Upper lobe of left lung (tissue), 6 donors: Measurements from ENCODE around the gene WDR19. TPM values are rescaled to one million over a fixed set of nuclear protein-coding genes. Genes with fewer than 3 reads are reported as not detected.

Experiments
- ATAC-seq, 2 donors: fragments of 200-7000 bp; cut with Tn5 transposase; one replicate each; pipeline ENCODE4 v1.9.1; 2022; ENCODE audit warnings: mild to moderate bottlenecking in 2 of 2, moderate library complexity in 2 of 2; ENCODE audit not compliant: low FRiP score in 2 of 2
- DNase-seq, 2 donors: peaks; one replicate each; pipeline ENCODE4 v3.0.0-alpha.2; 2019 to 2020
- H3K27ac ChIP-seq, 4 donors: fragments of 200-600 bp; sonication (generic); one replicate each; pipeline ENCODE4 v1.5.1; 2016 to 2019
- H3K27me3 ChIP-seq, 4 donors: fragments of 200-600 bp; sonication (generic); one replicate each; pipeline ENCODE4 v1.5.1; 2017 to 2019
- H3K36me3 ChIP-seq, 4 donors: fragments of 200-600 bp; sonication (generic); one replicate each; pipeline ENCODE4 v1.5.1; 2016 to 2019
- H3K4me1 ChIP-seq, 4 donors: fragments of 200-600 bp; sonication (generic); one replicate each; pipeline ENCODE4 v1.5.1; 2018 to 2019
- H3K4me3 ChIP-seq, 4 donors: fragments of 200-600 bp; sonication (generic); one replicate each; pipeline ENCODE4 v1.5.1; 2017 to 2019; ENCODE audit warnings: mild to moderate bottlenecking in 2 of 4, moderate library complexity in 1 of 4
- H3K9me3 ChIP-seq, 4 donors: fragments of 200-600 bp; sonication (generic); one replicate each; pipeline ENCODE4 v1.5.1; 2018 to 2019
- EP300 ChIP-seq, 4 donors: sonication (generic); formaldehyde crosslinking; IDR thresholded peaks; one replicate each; pipeline ENCODE4 v1.5.1; 2017; ENCODE audit warnings: antibody characterized with exemption in 4 of 4, control low read depth in 2 of 4
- POLR2A ChIP-seq, 4 donors: fragments of 450-650 bp; IDR thresholded peaks; one replicate each; pipeline ENCODE4 v1.5.1; 2016 to 2017; ENCODE audit warnings: antibody characterized with exemption in 4 of 4, mild to moderate bottlenecking in 2 of 4
- POLR2AphosphoS5 ChIP-seq, 2 donors: sonication (generic); formaldehyde crosslinking; IDR thresholded peaks; one replicate each; pipeline ENCODE4 v1.5.1; 2017; ENCODE audit warnings: antibody characterized with exemption in 2 of 2
- WGBS, 2 donors: methylation state at CpG; one replicate each; pipeline ENCODE4 v1.1.5; 2017 to 2018; 5-methylcytosine and 5-hydroxymethylcytosine counted together
- total RNA-seq, 6 donors: library from RNA; depleted of rRNA in 4 of 6; stranded (reverse); fragments of >200 nt in 4 of 6; gene quantifications; one replicate each; pipeline versions ENCODE4 v1.1.0 to v1.2.1, GENCODE V29; 2016 to 2021
- TF ChIP-seq, protein P1 (sequence below), 6 experiments: fragments of 450-650 bp in 4 of 6; fragments of 200-600 bp in 2 of 6; sonication (generic) in 2 of 6; IDR thresholded peaks; one replicate each; pipeline ENCODE4 v1.5.1; 2016 to 2019; ENCODE audit warnings: antibody characterized with exemption in 6 of 6
- donor health status: DM: no; HTN: no; CAD: no; lungs with moderate emphysema.
- donor health status: DM: no; HTN: yes; CAD: no; lungs with severe emphysema.

Gene WDR19
- total RNA-seq, 6 donors from 2014 or later, result 27.1 to 211 (median 52.3) TPM

DNA sequence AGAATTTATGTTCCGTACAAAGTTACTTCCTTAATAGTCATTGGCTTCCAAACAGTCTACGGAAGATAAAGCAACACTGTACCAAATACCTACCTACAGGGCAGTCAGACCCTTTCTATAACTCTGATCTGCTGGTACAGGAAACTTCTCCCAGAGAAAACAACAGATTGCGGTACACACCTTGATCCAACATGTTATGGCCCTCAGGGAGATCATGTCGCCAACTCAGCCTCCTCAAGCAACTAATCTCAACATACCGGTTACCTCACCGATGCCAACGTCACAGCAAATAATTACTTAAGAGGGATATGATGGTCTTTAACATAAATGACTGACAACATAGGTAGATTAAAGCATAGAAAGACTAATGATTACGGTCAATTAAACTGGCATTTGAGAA is 113.5 kb downstream of the WDR19 start:
- H3K4me3 ChIP-seq, result no peak overlapping the region
- H3K9me3 ChIP-seq, result no peaks in the 10 kb centered on the region
- no peak overlapping the region for H3K27ac ChIP-seq
- no peak for ATAC-seq
- TF ChIP-seq POLR2AphosphoS5 (IDR thresholded peaks at IDR 0.05) (no peak), POLR2A (IDR thresholded peaks at IDR 0.05) (no peak), EP300 (IDR thresholded peaks at IDR 0.05) (no peak)
- TF ChIP-seq, protein P1, sequence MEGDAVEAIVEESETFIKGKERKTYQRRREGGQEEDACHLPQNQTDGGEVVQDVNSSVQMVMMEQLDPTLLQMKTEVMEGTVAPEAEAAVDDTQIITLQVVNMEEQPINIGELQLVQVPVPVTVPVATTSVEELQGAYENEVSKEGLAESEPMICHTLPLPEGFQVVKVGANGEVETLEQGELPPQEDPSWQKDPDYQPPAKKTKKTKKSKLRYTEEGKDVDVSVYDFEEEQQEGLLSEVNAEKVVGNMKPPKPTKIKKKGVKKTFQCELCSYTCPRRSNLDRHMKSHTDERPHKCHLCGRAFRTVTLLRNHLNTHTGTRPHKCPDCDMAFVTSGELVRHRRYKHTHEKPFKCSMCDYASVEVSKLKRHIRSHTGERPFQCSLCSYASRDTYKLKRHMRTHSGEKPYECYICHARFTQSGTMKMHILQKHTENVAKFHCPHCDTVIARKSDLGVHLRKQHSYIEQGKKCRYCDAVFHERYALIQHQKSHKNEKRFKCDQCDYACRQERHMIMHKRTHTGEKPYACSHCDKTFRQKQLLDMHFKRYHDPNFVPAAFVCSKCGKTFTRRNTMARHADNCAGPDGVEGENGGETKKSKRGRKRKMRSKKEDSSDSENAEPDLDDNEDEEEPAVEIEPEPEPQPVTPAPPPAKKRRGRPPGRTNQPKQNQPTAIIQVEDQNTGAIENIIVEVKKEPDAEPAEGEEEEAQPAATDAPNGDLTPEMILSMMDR (IDR thresholded peaks at IDR 0.05), result no peak
- WGBS, 2 donors, result 97 to 99% methylated on average over 8 of the region's 8 CpGs
- DNase-seq, result no peak
- H3K27me3 ChIP-seq, result no peaks in the 10 kb centered on the region
- peaks cover 16 to 76% (median 49%) of the 10 kb centered on the region in 4 donors for H3K36me3 ChIP-seq
- H3K4me1 ChIP-seq, result no peaks in the 10 kb centered on the region

DNA sequence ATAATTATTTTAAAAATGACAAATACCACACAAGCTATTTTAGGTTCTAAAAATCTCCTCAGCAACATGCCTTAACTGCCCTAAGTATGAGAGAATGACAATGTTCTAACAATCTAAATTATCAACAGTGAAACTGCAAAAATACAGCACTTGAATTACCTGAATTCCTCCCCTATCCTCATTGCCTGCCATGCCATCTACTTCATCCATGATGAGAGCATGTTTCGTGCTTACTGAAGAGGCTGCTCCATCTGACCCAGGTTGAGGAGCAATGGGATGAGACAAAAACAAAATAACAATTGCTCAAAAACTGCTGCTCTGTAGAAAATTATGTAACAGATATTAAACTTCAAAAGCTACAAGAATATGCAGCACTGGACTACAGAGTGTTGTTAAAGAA is 120.6 kb downstream of the WDR19 start:
- TF ChIP-seq, protein P1 (IDR thresholded peaks at IDR 0.05), result no peak
- TF ChIP-seq EP300 (IDR thresholded peaks at IDR 0.05) (no peak), POLR2A (IDR thresholded peaks at IDR 0.05) (no peak), POLR2AphosphoS5 (IDR thresholded peaks at IDR 0.05) (no peak)
- no peaks in the 10 kb centered on the region for H3K4me1 ChIP-seq
- ATAC-seq (no peak), DNase-seq (no peak)
- peaks cover 9 to 95% (median 52%) of the 10 kb centered on the region in 4 donors for H3K36me3 ChIP-seq
- 91 to 92% methylated on average over 1 of the region's 1 CpG for WGBS, 2 donors
- no peaks in the 10 kb centered on the region for H3K9me3 ChIP-seq
- no peak overlapping the region for H3K27ac ChIP-seq
- H3K4me3 ChIP-seq, result no peak overlapping the region
- H3K27me3 ChIP-seq, result no peaks in the 10 kb centered on the region

DNA sequence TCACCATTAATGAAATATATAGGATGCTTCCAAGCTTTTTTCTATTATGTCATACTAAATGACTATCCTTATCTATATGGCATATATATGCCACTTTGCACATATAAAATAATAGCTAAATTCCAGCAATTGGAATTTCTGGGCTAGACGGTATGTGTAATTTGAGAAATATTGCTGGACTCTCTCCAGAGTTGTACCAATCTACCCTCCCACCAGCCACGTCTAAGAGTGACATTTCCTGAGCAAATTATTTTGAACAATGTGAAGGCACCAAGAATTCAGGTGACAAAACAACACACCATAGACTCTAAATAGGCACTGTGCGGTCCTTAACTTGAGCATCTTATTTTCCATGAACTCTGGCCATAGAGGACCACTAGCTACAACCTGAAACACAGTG is 121.5 kb downstream of the WDR19 start:
- Histone ChIP-seq H3K4me3 (no peak overlapping the region), H3K27ac (no peak overlapping the region), H3K9me3 (no peaks in the 10 kb centered on the region), H3K27me3 (no peaks in the 10 kb centered on the region), H3K4me1 (peaks cover 0 to 2% (median 0%) of the 10 kb centered on the region in 4 donors), H3K36me3 (peaks cover 7 to 95% (median 56%) of the 10 kb centered on the region in 4 donors)
- WGBS, 2 donors, result 92% methylated on average over 3 of the region's 3 CpGs
- no peak for ATAC-seq
- DNase-seq, result no peak
- TF ChIP-seq, protein P1 (IDR thresholded peaks at IDR 0.05), result no peak
- TF ChIP-seq POLR2A (IDR thresholded peaks at IDR 0.05) (no peak), POLR2AphosphoS5 (IDR thresholded peaks at IDR 0.05) (no peak), EP300 (IDR thresholded peaks at IDR 0.05) (no peak)

DNA sequence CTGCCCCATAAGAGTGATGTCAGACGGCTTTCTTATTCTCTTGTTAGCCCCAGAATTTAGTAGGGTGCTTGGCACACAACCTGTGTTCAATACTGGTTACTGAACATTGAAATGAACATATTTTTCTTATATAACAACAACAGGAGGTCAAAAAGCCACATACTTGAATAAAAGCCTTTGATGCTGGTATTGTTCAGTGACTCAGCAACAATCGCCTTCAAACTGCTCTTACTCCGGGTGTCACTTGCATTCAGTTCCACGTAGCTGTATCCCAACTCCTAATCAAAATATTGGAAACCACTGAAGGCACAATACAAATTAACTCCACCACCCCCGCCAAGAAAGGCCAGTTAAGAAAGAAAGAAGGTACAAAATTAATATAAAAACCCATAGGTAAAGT is 122.3 kb downstream of the WDR19 start:
- TF ChIP-seq POLR2A (IDR thresholded peaks at IDR 0.05), result no peak
- TF ChIP-seq EP300 (IDR thresholded peaks at IDR 0.05), result no peak
- no peak for TF ChIP-seq POLR2AphosphoS5 (IDR thresholded peaks at IDR 0.05)
- TF ChIP-seq, protein P1 (IDR thresholded peaks at IDR 0.05), result no peak
- Histone ChIP-seq H3K4me1 (peaks cover 0 to 4% (median 0%) of the 10 kb centered on the region in 4 donors), H3K27ac (no peak overlapping the region), H3K9me3 (no peaks in the 10 kb centered on the region), H3K36me3 (peaks cover 5 to 92% (median 52%) of the 10 kb centered on the region in 4 donors), H3K4me3 (no peak overlapping the region), H3K27me3 (no peaks in the 10 kb centered on the region)
- DNase-seq (no peak), ATAC-seq (no peak)
- WGBS, 2 donors, result 73 to 88% methylated on average over 5 of the region's 5 CpGs
